Gastroesophageal sphincter (tissue), 4 donors: ENCODE results near the gene TMEM238. TPM values are rescaled to one million over a fixed set of nuclear protein-coding genes. Genes with fewer than 3 reads are reported as not detected.

Experiments
- ATAC-seq: fragments of 150-250 bp; one replicate; pipeline ENCODE4 v1.9.1; 2016; ENCODE audit warnings: mild to moderate bottlenecking, moderate library complexity
- H3K27ac ChIP-seq, 4 donors: fragments of 200-600 bp; sonication (generic) in 3 of 4; 1 replicate in 3 of 4; 2 replicates in 1 of 4; pipeline ENCODE4 v1.5.1; 2016 to 2019
- H3K27me3 ChIP-seq: fragments of 200-600 bp; sonication (generic); one replicate; pipeline ENCODE4 v1.5.1; 2019
- H3K36me3 ChIP-seq, 2 donors: fragments of 200-600 bp; sonication (generic); one replicate each; pipeline ENCODE4 v1.5.1; 2019; ENCODE audit warnings: control low read depth in 1 of 2
- H3K4me1 ChIP-seq, 3 donors: fragments of 200-600 bp; sonication (generic); 1 replicate in 2 of 3; 2 replicates in 1 of 3; pipeline ENCODE4 v1.5.1; 2016 to 2019; ENCODE audit warnings: control low read depth in 2 of 3
- H3K4me3 ChIP-seq, 2 donors: fragments of 200-600 bp; sonication (generic); one replicate each; pipeline ENCODE4 v1.5.1; 2019; ENCODE audit warnings: mild to moderate bottlenecking in 1 of 2, moderate library complexity in 1 of 2
- H3K9me3 ChIP-seq, 3 donors: fragments of 200-600 bp; sonication (generic); one replicate each; pipeline ENCODE4 v1.5.1; 2017 to 2019; ENCODE audit warnings: control low read depth in 2 of 3
- CTCF ChIP-seq, 4 experiments: fragments of 200-600 bp in 2 of 4; fragments of 450-650 bp in 2 of 4; sonication (generic) in 1 of 4; IDR thresholded peaks; one replicate each; pipeline ENCODE4 v1.5.1; 2017 to 2019; ENCODE audit warnings: antibody characterized with exemption in 4 of 4, mild to moderate bottlenecking in 2 of 4, moderate library complexity in 2 of 4
- EP300 ChIP-seq: sonication (generic); formaldehyde crosslinking; IDR thresholded peaks from one replicate; pipeline ENCODE4 v1.6.1; 2017; ENCODE audit warnings: antibody characterized with exemption, mild to moderate bottlenecking
- POLR2A ChIP-seq, 2 donors: fragments of 450-650 bp; IDR thresholded peaks; one replicate each; pipeline ENCODE4 v1.6.1; 2017; ENCODE audit warnings: antibody characterized with exemption in 2 of 2, mild to moderate bottlenecking in 2 of 2, moderate library complexity in 1 of 2
- POLR2AphosphoS5 ChIP-seq: sonication (generic); formaldehyde crosslinking; IDR thresholded peaks from one replicate; pipeline ENCODE4 v1.6.1; 2017; ENCODE audit warnings: antibody characterized with exemption
- WGBS, 2 donors: methylation state at CpG; one replicate each; pipeline ENCODE4 v1.1.5; 2018; ENCODE audit warnings: low coverage in 1 of 2; 5-methylcytosine and 5-hydroxymethylcytosine counted together
- total RNA-seq, 4 donors: library from RNA; depleted of rRNA; stranded (reverse); fragments of >200 nt; gene quantifications; one replicate each; pipeline ENCODE4 v1.1.0, GENCODE V29; 2016

TMEM238 gene
- total RNA-seq, 4 donors from 2014 or later: 1.6 to 6.0 TPM; not detected in 2

GRCh38 chr19:55389386-55390317 lies 5.6 kb upstream of the TMEM238 start:
- no peak for TF ChIP-seq POLR2AphosphoS5
- no peak for TF ChIP-seq EP300
- TF ChIP-seq CTCF (IDR thresholded peaks at IDR 0.05): no peak
- TF ChIP-seq POLR2A (IDR thresholded peaks at IDR 0.05): no peak
- no peak for ATAC-seq
- no peaks in the 10 kb centered on the region for H3K27me3 ChIP-seq
- peaks cover 0 to 52% of the 10 kb centered on the region in 2 donors for H3K36me3 ChIP-seq
- H3K4me1 ChIP-seq: peaks cover 0 to 68% (median 33%) of the 10 kb centered on the region in 3 donors
- peak overlapping the region in 1 of 4 donors; percentile 24 for H3K27ac ChIP-seq
- H3K4me3 ChIP-seq: no peak overlapping the region
- WGBS, 2 donors: 57 to 70% methylated on average over 6 to 7 of the region's 21 CpGs
- H3K9me3 ChIP-seq: no peaks in the 10 kb centered on the region

- peak overlapping the region in 1 of 2 donors; percentile 79 for H3K4me3 ChIP-seq
Measured at GRCh38 chr19:55387736-55388497, 3.8 kb upstream of the TMEM238 start.

GRCh38 chr19:55386493-55386971 lies 2.4 kb upstream of the TMEM238 start:
- Histone ChIP-seq H3K27me3 (no peaks in the 10 kb centered on the region), H3K4me3 (peak overlapping the region; percentile 76 to 79), H3K27ac (peak overlapping the region; percentile 65 to 98 (median 92)), H3K9me3 (no peaks in the 10 kb centered on the region), H3K4me1 (peaks cover 0 to 74% (median 44%) of the 10 kb centered on the region in 3 donors), H3K36me3 (peaks cover 0 to 44% of the 10 kb centered on the region in 2 donors)
- WGBS, 2 donors: no CpG with 5 or more reads among the region's 33 CpGs
- TF ChIP-seq POLR2AphosphoS5 (no peak), EP300 (no peak), CTCF (IDR thresholded peaks at IDR 0.05) (no peak), POLR2A (IDR thresholded peaks at IDR 0.05) (no peak)
- no peak for ATAC-seq

More at GRCh38 chr19:55387736-55388497, 3.8 kb upstream of the TMEM238 start:
- Histone ChIP-seq H3K27ac (peak overlapping the region in 1 of 4 donors; percentile 92), H3K9me3 (no peaks in the 10 kb centered on the region), H3K36me3 (peaks cover 0 to 52% of the 10 kb centered on the region in 2 donors), H3K27me3 (no peaks in the 10 kb centered on the region), H3K4me1 (peaks cover 0 to 81% (median 44%) of the 10 kb centered on the region in 3 donors)
- WGBS, 2 donors: no CpG with 5 or more reads among the region's 24 CpGs
- no peak for ATAC-seq
- no peak for TF ChIP-seq POLR2A (IDR thresholded peaks at IDR 0.05)
- TF ChIP-seq POLR2AphosphoS5: no peak
- no peak for TF ChIP-seq EP300
- no peak for TF ChIP-seq CTCF (IDR thresholded peaks at IDR 0.05)

GRCh38 chr19:55385724-55386492 lies 1.8 kb upstream of the TMEM238 start, which contains the start of gene RPL28:
Gene RPL28 (plus strand): TSS chr19:55385932. CDS start chr19:55386358, 426 bp downstream.
- ATAC-seq: peak; percentile 92
- 0% methylated on average over 35 of the region's 68 CpGs; no CpG with 5 or more reads in 1 of the 2 donors for WGBS, 2 donors
- peak; percentile 99 for TF ChIP-seq POLR2A (IDR thresholded peaks at IDR 0.05)
- peak in 2 of 4 experiments; percentile 9 to 23 for TF ChIP-seq CTCF (IDR thresholded peaks at IDR 0.05)
- TF ChIP-seq POLR2AphosphoS5: peak; percentile 100
- TF ChIP-seq EP300: no peak
- peak within 1 kb of the TSS; percentile 74 to 98 (median 92) for H3K27ac ChIP-seq
- H3K4me1 ChIP-seq: peaks cover 0 to 68% (median 44%) of the 10 kb centered on the region in 3 donors
- peaks cover 0 to 38% of the 10 kb centered on the region in 2 donors for H3K36me3 ChIP-seq
- H3K4me3 ChIP-seq: peak within 1 kb of the TSS; percentile 76 to 79
- H3K9me3 ChIP-seq: no peaks in the 10 kb centered on the region
- no peaks in the 10 kb centered on the region for H3K27me3 ChIP-seq
